SU-DHL-6 (cell line): ENCODE results near the gene TNS4.

Experiments used
- CTCF ChIP-seq: fragments of 200-600 bp; sonication (generic); IDR thresholded peaks from one replicate; pipeline ENCODE4 v1.5.1; 2017; ENCODE audit warnings: antibody characterized with exemption, mild to moderate bottlenecking, low read length, moderate library complexity; ENCODE audit not compliant: insufficient read depth, poor library complexity, severe bottlenecking
- EZH2phosphoT487 ChIP-seq: fragments of 200-600 bp; sonication (generic), shearing (Covaris generic); conservative IDR thresholded peaks from 2 replicates; pipeline ENCODE4 v1.6.1; 2018; ENCODE audit warnings: mild to moderate bottlenecking, antibody characterized with exemption, low read length, moderate library complexity, mixed read lengths

GRCh38 chr17:40459636-40460603, 41.5 kb downstream of the TNS4 start:
- TF ChIP-seq CTCF (no peak), EZH2phosphoT487 (no peak)
